ENCODE measurements around the gene FXYD6.

FXYD6 gene

GRCh38 chr11:117842131-117842941 is 34.1 kb downstream of the FXYD6 start:
- no peak for DNase-seq (ENCODE audit: low spot score)

- DNase-seq (ENCODE audit: low spot score), result no peak
These were observed 34.9 kb downstream of the FXYD6 start for GRCh38 chr11:117841551-117842031.

- DNase-seq (ENCODE audit: low spot score), result no peak
These were observed 35.4 kb downstream of the FXYD6 start for GRCh38 chr11:117840881-117841550.

- DNase-seq (ENCODE audit: low spot score), result no peak
These were observed 36.3 kb downstream of the FXYD6 start for GRCh38 chr11:117839936-117840813.

GRCh38 chr11:117839380-117839881 is 37.0 kb downstream of the FXYD6 start:
- DNase-seq (ENCODE audit: low spot score), result no peak

- DNase-seq (ENCODE audit: low spot score), result no peak
These were observed 37.6 kb downstream of the FXYD6 start for GRCh38 chr11:117838901-117839300.

- DNase-seq (ENCODE audit: low spot score), result no peak
These were observed 38.7 kb downstream of the FXYD6 start for GRCh38 chr11:117837791-117838190.

GRCh38 chr11:117837070-117837776 is 39.2 kb downstream of the FXYD6 start:
- no peak for DNase-seq (ENCODE audit: low spot score)

- DNase-seq (ENCODE audit: low spot score), result no peak
These were observed 40.1 kb downstream of the FXYD6 start for GRCh38 chr11:117836077-117836960.

- DNase-seq (ENCODE audit: low spot score), result no peak
These were observed 40.9 kb downstream of the FXYD6 start for GRCh38 chr11:117835576-117835975.

- no peak for DNase-seq (ENCODE audit: low spot score)
These were observed 41.5 kb downstream of the FXYD6 start for GRCh38 chr11:117834838-117835443.

GRCh38 chr11:117834068-117834810 is 42.2 kb downstream of the FXYD6 start:
- no peak for DNase-seq (ENCODE audit: low spot score)

- DNase-seq (ENCODE audit: low spot score), result no peak
These were observed 43.0 kb downstream of the FXYD6 start for GRCh38 chr11:117833401-117833891.

- DNase-seq (ENCODE audit: low spot score), result no peak
These were observed 43.9 kb downstream of the FXYD6 start for GRCh38 chr11:117832511-117832910.

GRCh38 chr11:117831661-117832415 is 44.6 kb downstream of the FXYD6 start:
- no peak for DNase-seq (ENCODE audit: low spot score)

GRCh38 chr11:117830674-117831351 is 45.6 kb downstream of the FXYD6 start:
- no peak for DNase-seq (ENCODE audit: low spot score)

- DNase-seq (ENCODE audit: low spot score), result no peak
These were observed 46.4 kb downstream of the FXYD6 start for GRCh38 chr11:117830072-117830471.

GRCh38 chr11:117829369-117829725 is 47.1 kb downstream of the FXYD6 start:
- DNase-seq (ENCODE audit: low spot score), result no peak

All from GM03348 (cell line).